Mucosa of gallbladder (tissue), 1 donor: ENCODE measurements around the gene RARB. TPM values are rescaled to one million over a fixed set of nuclear protein-coding genes. Genes with fewer than 3 reads are reported as not detected.

Experiments
- DNase-seq: peaks from one replicate; pipeline ENCODE4 v3.0.0-alpha.2; 2020; ENCODE audit warnings: low spot score
- total RNA-seq: library from RNA; stranded (reverse); gene quantifications from one replicate; pipeline ENCODE4 v1.2.1, GENCODE V29; 2021
- donor health status: DM: no; HTN: no; CAD: no.

The RARB gene
- total RNA-seq, 1 donor from 2014 or later = 12.9 TPM

DNA sequence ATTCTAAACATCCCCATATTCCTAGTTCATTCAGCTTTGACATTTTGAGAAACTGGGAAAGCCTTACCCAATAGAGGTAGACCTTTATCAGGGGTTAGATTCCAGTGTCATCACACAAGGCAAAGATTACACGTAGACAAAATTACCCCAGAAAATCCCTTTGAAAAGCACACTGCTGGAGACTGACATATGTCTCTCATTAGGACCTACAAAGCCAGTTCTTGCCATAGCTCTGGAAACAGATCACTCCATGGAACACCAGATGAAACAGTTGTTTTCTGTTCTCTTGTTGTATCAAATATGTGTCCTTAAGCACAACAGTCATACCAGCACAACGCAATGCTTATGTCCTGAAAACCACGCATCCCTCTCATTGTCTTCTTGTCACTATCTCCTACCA lies 44.7 kb downstream of the RARB start:
- no peak for DNase-seq

DNA sequence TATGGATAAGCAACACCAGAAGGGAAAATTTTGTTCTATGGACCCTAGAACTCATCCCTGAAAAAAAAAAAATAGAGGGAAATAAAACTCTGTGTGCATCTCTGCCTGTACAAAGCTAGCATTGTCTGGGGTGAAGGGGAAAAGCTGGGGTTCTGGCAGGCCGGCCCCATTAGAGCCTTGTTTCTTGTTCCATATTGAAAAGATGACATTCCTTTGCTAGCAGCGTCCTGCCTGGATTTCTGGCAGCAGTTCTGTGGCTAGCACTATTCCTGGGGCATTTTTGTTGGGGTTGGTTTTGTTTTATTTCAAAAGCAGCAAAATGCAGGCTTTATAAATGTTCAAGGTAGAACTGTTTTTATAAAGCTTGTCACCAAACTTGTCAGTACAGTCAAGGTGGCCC lies 45.2 kb downstream of the RARB start:
- DNase-seq = no peak

DNA sequence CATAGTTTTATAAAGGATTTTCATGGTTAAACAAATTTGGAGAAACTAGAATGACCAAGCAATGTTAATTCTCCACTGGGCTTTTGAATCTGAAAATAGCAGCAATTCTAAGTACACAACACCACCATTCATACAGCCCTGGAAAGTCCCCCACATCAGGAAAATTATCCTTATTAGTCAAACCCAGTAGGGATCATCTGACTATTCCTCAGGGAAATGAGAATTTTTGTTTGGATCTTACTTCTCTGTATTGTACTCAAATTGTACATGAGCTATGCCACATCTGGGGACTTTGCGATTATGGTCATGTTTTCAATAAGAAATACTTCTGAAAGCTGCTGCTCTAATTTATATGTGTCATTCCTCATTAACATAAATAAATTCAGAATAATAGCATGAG lies 46.0 kb downstream of the RARB start:
- no peak for DNase-seq

DNA sequence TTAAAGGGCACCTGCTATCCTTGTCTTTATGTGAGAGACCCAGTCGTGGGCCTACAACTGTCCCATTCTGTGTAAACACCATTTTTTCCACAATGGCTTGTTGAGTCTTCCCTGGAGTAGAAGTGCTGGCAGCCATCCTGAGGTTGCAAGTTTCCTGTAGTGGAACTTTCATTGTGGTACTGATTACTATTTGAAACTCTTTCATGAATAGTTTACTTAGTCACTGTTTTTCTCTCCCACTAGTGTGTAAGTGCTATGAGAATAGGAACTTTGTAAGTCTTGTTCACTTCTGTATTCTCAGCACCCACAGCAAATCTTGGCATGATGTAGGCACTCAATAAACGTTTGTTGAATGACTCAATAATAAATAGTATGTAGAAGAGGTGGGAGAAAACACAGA lies 48.6 kb downstream of the RARB start:
- no peak for DNase-seq

DNA sequence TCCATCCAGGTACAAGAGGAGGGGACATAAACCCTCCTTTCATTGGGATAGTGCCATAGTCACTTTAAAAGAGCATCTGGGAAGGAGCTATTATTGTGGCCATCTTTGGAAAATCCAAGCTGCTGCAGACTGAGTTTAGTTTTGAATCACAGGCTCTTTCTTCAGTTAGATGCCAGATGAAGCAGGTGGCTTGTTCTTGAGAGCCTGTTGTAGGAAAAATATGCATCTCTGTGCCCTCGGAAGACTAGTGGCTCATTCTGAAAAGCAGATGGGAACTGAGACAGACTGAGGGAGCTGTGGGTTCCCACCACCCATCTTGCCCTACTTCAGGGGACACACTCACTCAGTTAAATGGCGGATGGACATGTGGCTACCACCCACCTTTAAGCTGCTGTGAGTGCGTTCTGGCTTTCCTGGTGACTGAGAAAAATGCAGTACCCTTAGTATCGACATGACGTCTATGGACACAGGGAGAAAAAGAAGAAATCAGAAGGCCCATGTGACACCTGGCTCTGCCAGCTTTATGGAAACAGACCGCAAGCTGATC lies 50.2 kb downstream of the RARB start:
- no peak for DNase-seq

DNA sequence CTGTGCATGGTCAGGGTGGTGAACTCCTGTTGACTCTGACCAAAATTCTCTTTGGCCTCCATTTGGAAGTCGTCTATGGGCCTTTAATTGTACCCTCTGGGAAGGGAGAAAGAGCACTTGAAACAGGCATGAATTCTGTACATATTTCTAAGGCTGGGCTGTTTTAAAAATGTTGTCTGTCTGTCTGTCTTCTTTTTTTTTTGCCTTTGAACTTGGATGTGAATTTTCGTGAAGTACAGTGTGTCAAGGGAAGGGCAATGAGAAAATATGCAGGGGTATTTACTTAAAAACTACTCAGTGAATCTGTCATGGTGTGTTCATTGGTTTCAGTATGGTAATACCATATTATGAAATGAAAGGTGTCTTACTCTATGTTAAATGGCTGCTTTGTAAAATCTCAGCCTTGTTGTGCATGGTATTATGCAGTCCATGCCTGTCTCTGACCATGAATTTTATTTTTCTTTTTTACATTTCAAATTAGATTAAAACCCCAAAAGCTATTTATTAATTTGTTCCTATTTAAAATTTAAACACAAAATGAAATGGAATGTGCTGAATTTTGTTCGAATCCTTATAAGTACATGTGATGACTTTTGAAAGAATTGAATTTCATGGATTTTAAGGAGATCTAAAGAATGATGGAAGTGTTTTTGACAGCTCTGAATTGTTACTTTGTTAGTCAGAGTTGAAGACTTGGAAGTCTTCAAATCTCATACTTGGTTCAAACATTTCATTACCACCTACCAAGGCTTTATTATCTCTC lies 51.1 kb downstream of the RARB start:
- no peak for DNase-seq

DNA sequence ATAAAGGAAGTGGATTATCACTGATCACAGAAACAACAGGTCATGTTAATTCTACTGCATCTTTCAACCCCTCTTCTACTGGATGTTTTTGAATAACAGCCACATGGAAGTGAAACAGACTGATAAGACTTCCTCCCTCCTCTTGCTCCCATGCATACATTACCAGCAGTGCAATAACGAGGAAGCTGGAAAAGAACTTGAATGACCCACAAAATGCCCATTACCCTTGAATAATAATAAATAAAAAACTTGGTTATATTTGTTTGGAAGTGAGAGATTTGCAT lies 51.6 kb downstream of the RARB start:
- DNase-seq = no peak

DNA sequence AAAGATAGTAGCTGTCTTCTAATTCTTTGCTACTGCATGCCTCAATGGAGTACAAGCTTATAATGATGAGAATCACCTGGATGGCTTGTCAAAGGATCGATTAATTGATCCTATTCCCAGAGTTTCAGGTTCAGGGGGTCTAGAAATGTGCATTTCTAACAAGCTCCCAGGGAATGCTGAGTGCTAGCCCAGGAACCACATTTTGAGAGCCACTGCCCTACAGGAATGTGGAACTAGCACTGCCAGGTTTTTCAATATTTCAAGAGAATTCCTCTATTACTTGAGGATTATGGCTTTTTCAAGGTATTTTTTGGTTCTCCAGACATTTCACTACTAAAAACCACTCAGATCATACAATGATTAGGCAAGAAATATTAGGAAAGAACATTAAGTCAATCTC lies 52.7 kb downstream of the RARB start:
- DNase-seq = no peak

DNA sequence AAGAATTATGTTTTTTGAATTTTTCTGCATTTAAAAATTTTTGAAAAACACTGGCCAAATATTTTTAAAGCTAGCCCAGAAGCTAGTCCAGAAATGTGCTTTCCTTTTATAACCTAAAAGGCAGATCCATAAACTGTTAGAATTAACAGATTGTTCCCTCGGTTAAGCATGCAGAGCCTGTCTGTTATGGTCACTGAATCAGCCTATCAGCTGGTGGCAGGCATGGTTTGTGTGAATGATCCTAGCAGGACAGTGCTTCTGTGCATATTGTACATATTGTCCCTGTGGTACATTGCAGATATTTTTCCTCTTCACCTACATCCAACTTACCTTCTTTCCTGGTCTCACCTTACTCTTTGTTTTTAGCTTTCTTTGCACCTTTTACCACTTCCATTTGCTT lies 53.3 kb downstream of the RARB start:
- DNase-seq = no peak

DNA sequence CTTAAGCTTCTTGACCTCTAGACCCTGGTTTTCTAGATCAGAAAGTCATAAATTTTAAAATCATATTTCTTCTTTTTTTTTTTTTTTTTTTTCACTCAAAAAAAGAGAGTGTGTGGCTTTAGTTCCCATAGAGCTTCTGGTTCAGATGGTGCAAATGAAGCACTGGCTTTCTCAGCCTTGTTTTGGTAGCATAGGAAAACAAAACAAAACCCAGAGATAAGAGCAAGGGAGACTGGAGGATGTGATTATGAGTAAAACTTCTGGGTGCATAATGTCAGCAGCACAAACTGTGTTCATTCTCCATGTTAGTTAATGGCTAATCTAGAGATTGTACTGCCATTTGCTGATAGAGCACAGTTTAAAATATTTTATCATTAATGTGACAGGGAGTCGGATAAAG lies 55.4 kb downstream of the RARB start:
- peak; percentile 16 for DNase-seq

DNA sequence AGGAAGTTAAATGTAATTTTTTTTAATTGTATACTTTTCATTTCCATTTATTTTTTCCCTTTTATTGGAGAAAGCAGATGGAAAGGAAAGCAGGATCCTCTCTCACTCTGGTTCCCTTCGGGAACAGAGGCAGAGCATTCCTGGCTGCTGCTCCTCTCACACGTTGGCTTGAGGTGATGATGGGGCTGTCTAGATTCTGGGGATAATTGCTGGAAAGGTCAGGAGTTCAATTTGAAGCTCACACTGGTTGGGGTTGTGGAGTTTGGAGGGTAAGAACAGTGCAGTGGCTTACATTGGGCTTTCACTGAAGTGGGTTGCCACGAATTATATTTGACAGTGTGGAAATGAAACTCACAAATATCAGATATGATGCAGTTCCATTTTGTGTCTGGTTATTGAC lies 57.6 kb downstream of the RARB start:
- DNase-seq = no peak

DNA sequence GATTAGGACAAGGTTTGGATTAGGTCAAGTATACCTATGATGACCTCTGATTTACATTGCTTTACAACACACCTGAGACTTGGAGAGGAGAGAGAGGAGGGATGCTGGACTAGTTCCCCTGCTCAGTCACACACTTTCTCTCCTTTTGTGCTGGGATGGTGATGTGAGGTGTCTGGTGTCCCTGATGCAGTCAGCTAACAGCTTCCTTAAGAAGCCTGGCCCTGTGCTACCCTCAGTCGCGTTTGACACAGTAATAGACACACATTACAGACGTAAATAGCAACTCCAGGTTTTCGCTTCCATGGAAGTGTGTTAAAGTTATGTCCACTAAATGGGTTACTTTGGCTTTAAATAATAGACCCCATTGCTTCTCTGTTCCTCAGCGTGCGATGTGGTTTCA lies 58.9 kb downstream of the RARB start:
- no peak for DNase-seq

DNA sequence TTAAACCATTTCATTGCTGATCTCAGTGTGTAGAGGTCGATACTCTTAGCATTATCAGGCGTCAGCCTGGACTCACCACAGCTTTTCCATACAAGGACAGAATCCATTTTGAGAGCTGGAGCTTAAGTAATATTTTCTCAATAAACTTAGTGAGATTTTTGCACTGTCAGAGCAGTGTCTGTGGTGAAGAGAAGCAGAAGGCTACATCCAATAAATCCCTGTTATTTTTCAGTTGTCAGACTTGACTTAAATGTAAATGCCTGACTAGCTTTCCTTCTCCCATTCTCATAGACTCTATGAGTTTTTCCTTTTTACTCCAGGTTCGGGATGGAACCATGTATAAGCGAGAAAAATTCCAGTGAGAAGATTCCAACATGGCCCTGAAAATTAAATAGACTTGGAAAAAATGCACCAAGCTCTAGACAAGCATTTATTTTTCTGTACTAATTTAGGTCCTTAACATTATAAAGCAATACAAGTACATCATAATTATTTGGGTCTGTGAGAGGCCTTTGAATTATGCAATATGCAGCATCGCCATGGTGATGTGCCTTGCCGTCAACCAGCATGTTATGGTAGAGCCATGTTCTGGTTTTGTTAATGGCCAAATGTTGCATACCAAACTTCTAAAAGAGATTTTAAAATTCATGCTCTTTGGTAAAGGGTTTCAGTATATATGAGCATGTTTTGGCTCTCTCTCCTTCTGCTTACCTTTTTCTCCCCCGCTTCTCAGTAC lies 62.0 kb downstream of the RARB start:
- no peak for DNase-seq

DNA sequence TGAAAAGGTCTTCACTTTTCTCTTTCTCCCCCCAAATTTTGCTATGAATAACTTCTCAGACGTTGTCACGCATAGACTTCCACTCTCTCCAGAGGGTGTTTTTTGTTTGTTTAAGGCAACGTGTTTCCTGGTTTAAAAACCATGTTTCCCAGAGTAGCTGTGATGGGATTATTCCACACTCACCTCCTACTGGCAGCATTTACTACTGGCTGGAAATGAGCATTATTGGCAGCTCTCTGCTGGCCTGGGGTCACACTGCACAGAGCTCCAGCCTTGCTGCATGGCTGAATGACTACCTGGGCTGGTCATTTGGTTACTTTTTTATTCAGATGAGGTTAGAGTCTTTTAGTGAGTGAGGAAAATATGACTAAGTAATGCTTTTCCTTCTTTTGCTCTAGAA lies 65.2 kb downstream of the RARB start:
- no peak for DNase-seq

DNA sequence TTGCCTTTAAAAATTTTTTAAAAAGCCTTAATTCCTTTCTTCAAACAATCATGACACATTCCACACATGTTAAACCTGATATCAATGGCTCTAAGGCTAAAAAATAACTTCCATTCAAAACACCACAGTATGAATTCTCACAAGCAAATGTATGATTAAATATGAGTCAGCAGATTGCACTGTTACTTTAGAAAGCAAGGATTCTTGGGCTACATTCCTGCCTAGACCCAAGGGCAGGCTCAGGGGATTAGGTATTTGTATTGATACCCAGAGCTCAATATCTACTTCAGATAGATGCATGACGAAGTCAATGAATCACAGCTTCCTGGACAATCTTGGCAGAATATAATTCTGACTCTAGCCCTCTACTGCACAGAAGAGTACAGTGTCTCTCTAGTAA lies 65.7 kb downstream of the RARB start:
- DNase-seq = no peak

DNA sequence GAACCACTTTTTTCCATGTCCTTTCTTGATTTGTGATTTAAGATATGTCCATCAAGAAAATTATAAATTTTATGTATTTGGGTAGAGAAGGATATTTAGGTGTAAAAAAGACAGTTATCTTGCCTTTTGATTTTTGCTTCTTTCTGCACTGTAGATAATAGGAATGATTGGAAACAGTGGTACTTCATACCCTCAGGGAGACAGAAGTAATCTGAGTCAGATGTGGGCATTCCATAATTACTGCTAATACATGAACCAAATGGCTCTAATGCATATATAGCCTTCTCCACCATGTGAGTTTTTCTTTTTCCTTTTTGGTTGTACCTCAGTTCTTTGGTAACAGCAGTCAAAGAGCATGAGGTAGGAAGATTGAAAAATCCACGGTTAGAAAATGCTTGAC lies 67.2 kb downstream of the RARB start:
- DNase-seq = no peak

DNA sequence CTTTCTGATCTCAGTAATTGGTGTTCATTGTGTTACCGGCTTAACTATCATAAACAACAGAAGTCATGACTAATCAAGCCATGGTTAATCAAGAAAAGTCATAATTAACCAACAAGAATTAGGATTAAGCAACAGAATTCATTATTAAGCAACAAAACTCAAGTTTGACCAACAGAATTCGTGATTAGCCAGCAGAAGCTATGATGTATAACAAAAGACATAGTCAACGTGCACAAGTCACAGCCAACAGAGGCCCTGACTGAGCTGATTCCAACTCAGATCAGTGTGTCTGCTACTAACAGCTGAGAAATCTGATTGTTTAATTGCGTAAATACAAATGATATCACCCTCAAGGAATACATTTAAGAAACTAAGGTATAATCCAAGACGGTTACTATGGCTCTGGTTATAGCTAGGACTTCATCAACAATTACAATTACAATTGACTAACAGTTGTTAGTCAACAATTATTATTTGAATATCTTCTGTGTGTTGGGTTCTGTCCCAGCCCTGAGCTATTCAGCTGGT lies 67.7 kb downstream of the RARB start:
- DNase-seq = no peak

DNA sequence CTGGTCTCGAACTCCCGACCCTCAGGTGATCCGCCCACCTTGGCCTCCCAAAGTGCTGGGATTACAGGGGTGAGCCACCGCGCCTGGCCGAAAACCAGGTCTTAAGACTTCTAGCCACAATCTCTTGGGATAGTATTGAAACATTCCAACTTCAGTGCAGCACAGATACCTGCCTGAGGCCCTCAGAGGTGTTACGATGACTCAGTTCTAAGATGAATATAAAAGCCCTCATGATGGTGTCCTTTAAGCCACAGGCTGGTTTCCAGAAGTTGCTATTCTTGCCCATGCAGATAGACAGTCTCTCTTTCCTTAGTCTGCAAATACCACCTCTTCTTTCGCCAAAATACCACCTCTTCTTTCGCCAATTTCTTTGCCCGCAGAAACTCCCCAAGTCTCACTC lies 69.0 kb downstream of the RARB start:
- DNase-seq = no peak

DNA sequence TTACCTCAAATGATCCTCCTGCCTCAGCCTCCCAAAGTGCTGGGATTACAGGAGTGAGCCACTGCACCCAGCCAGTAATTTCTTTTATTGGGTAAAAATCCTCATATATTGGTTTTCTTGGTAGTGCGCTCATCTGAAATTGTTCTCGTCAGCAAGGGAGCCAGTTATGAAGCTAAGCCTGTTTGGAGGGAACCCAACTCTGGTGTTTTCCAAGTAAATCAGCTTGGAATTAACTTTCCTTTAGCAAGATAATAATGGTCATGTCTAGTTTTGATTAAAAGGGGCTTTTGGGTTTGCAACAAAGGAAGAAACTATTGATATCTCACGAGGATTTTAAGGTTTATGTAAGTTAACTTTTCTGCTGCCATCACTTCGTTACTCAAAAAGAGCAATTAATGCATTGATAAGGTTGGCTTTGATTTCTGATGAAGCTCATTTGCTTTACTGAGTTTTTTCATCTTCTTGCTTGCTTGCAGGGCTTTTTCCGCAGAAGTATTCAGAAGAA lies 72.7 kb downstream of the RARB start:
- DNase-seq = no peak

DNA sequence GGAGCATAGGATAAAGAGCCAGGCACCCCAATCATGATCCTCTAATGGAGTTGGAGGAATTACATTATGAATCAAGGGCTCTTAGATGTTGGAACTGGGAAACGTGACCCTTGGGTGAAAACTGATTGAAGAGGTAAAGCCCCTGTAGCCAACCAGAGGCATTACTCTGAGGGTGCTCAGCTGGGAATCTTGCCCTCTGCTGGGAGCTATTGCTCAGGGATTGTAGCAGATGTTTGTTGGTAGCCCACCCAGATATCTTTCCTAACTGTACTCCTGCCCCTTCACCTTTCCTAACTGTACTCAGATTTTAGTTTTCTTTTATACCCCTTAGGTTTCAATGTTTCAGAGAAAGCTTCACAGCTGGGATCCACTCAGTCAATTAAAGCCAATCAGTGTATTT lies 74.2 kb downstream of the RARB start:
- DNase-seq = no peak

DNA sequence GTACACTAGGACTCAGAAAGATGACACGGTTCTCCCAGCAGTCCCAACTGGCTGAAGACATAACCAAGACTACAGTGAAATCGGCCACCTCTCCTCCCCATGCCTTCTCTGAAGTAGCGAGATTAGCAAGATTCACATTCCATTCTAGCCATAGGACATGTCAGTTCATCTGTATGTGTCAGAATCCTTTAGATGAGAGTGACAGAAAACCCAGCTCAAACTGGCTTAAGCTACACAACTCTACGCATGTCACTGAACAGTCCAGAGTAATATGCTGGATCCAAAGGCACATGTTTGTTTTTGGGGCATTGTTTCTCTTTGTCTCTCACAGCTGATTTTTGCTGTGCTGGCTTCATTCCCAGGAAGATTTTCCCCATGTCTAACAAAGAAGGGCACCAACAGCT lies 75.8 kb downstream of the RARB start:
- DNase-seq = no peak

DNA sequence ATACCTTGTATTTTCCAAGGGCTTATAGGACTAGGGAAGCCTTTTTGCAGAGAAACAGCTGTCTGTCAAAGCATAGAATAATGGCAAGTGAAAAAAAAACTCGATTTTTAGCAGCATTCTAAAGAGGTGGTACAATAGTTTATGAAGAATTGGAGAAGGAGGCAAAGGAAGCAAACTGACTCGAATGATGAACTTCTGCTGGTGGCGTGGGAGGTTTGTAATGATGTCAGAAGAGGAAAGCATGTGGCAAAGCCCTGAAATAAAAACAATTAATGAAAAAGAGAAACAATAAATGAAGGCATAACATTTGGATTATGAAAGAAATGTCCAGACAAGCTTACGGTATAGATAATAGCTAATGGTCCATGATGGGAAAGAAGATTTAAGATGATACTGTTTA lies 77.5 kb downstream of the RARB start:
- DNase-seq = no peak

DNA sequence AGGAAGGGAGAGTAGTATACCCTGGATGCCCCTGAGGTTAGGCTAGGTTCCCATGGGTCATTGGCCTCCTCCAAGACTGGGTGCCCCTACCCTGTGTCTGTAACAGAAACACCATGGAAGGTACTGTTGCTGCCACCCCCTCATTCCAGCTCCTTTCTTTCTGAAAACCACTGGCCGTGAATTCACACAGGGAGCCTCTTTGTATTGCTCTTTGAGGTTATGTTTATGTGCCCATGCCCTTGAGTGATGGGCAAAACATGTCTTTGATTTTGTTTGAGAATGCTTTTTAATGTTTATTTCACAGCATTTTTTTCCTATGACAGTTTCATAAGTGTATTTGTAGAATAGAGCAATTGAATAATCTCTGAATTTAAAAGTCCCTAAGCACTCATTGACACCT lies 79.7 kb downstream of the RARB start:
- DNase-seq = no peak
